ENCODE results near the gene SEMA3B.
"Not testable (repeated sequence)": the region's sequence is repeated elsewhere in the genome, so short reads cannot be mapped to it uniquely, and the experiment has no call there.

Gene SEMA3B

GRCh38 chr3:50238549-50239026 lies 30.4 kb upstream of the SEMA3B start:
- DNase-seq: no peak

- DNase-seq: no peak
Measured at GRCh38 chr3:50239649-50240048, 29.3 kb upstream of the SEMA3B start.

- DNase-seq: no peak
Measured at GRCh38 chr3:50241163-50241562, 27.8 kb upstream of the SEMA3B start.

- DNase-seq: no peak
Measured at GRCh38 chr3:50241713-50242380, 27.1 kb upstream of the SEMA3B start.

GRCh38 chr3:50242381-50242770 lies 26.6 kb upstream of the SEMA3B start:
- no peak for DNase-seq

- no peak for DNase-seq
Measured at GRCh38 chr3:50242851-50243542, 25.9 kb upstream of the SEMA3B start.

- DNase-seq: no peak
Measured at GRCh38 chr3:50243543-50243895, 25.4 kb upstream of the SEMA3B start.

- DNase-seq: not testable (repeated sequence)
Measured at GRCh38 chr3:50244813-50245212, 24.1 kb upstream of the SEMA3B start.

- DNase-seq: no peak
Measured at GRCh38 chr3:50245251-50245745, 23.6 kb upstream of the SEMA3B start.

GRCh38 chr3:50245831-50246516 lies 23.0 kb upstream of the SEMA3B start:
- no peak for DNase-seq

GRCh38 chr3:50246517-50246954 lies 22.4 kb upstream of the SEMA3B start:
- no peak for DNase-seq

GRCh38 chr3:50248387-50248786 lies 20.6 kb upstream of the SEMA3B start:
- DNase-seq: no peak

GRCh38 chr3:50249457-50249856 lies 19.5 kb upstream of the SEMA3B start:
- no peak for DNase-seq

GRCh38 chr3:50250514-50250913 lies 18.4 kb upstream of the SEMA3B start:
- DNase-seq: no peak

GRCh38 chr3:50251220-50251619 lies 17.7 kb upstream of the SEMA3B start:
- no peak for DNase-seq

- DNase-seq: no peak
Measured at GRCh38 chr3:50254577-50255250, 14.2 kb upstream of the SEMA3B start.

GRCh38 chr3:50255251-50255615 lies 13.7 kb upstream of the SEMA3B start:
- no peak for DNase-seq

- no peak for DNase-seq
Measured at GRCh38 chr3:50256978-50257890, 11.7 kb upstream of the SEMA3B start.

GRCh38 chr3:50258029-50258680 lies 10.8 kb upstream of the SEMA3B start:
- no peak for DNase-seq

GRCh38 chr3:50258979-50259378 lies 10.0 kb upstream of the SEMA3B start:
- no peak for DNase-seq

GRCh38 chr3:50259432-50260026 lies 9.4 kb upstream of the SEMA3B start:
- DNase-seq: no peak
